AG04449 (cell line): Measurements from ENCODE around the gene DUS3L.

Experiments
- CTCF ChIA-PET: fragments of 350-600 bp; formaldehyde crosslinking; extraction: SDS; loops from one replicate; lab custom pipeline; 2021; ENCODE audit warnings: antibody characterized with exemption; lab: Yijun Ruan, JAX
- POLR2A ChIA-PET: fragments of 400-600, 350-600 bp; formaldehyde crosslinking; extraction: SDS; loops from one replicate; lab custom pipeline; 2020; ENCODE audit warnings: antibody characterized with exemption, inconsistent platforms; lab: Yijun Ruan, JAX
- DNase-seq: peaks from one replicate; pipeline ENCODE4 v3.0.0-alpha.2; 2010; ENCODE audit warnings: low read depth, low spot score
- H3K4me3 ChIP-seq: 2 replicates; pipeline ENCODE4 v1.5.1; 2011; ENCODE audit warnings: low read depth, mild to moderate bottlenecking, control low read depth, low read length
- TF ChIP-seq, protein P1 (sequence below): IDR thresholded peaks from one replicate; pipeline ENCODE4 v1.5.1; 2011; ENCODE audit warnings: mild to moderate bottlenecking, moderate library complexity, low read length, control low read depth, inconsistent platforms; ENCODE audit not compliant: insufficient read depth; ENCODE audit errors: missing control alignments

DUS3L gene

DNA sequence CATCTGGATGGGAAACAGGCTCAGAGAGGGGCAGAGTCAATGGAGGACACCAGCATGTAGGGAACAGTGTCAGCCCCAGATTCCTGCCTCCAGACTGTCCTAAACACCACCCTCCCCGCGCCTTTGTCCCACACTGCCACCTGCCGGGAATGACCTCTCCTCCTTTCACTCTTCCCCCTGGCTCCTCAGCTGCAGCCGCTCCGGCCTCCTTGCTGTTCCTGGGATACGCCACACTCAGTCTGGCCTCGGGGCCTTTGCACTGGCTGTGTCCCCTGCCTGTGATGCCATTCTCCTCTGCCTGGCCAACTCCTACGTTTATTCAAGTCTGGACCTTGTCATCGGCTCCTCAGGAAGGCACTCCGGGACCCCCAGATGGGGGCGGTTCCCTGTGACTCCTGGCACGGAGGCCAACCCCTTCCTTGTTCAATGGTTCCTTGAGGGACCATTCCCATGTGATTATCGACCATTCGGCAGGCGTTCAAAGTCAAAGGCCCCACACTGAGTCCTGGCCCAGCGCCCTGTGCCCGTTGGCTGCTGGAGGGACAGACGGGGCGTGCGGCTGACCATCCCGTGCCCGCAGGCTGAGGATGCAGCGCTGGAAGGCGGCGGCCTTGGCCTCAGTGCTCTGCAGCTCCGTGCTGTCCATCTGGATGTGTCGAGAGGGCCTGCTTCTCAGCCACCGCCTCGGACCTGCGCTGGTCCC lies 32.8 kb upstream of the DUS3L start:
- POLR2A ChIA-PET = no interaction called here
- no peak for DNase-seq
- no peak overlapping the region for H3K4me3 ChIP-seq
- CTCF ChIA-PET = interaction anchor here (0.8 to 5.2 kb wide), 5 partner anchors 13 to 67 kb away, joined by 3 to 20 read pairs (median 5); no protein-coding TSS in a partner anchor
- TF ChIP-seq, protein P1, sequence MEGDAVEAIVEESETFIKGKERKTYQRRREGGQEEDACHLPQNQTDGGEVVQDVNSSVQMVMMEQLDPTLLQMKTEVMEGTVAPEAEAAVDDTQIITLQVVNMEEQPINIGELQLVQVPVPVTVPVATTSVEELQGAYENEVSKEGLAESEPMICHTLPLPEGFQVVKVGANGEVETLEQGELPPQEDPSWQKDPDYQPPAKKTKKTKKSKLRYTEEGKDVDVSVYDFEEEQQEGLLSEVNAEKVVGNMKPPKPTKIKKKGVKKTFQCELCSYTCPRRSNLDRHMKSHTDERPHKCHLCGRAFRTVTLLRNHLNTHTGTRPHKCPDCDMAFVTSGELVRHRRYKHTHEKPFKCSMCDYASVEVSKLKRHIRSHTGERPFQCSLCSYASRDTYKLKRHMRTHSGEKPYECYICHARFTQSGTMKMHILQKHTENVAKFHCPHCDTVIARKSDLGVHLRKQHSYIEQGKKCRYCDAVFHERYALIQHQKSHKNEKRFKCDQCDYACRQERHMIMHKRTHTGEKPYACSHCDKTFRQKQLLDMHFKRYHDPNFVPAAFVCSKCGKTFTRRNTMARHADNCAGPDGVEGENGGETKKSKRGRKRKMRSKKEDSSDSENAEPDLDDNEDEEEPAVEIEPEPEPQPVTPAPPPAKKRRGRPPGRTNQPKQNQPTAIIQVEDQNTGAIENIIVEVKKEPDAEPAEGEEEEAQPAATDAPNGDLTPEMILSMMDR = no peak

GRCh38 chr19:5822181-5822844 lies 31.4 kb upstream of the DUS3L start:
- H3K4me3 ChIP-seq = no peak overlapping the region
- DNase-seq = no peak
- ChIA-PET POLR2A (no interaction called here), CTCF (interaction anchor here (1.4 to 5.2 kb wide), 3 partner anchors 10 to 18 kb away, joined by 4 to 20 read pairs (median 5); no protein-coding TSS in a partner anchor)
- TF ChIP-seq, protein P1 = no peak

DNA sequence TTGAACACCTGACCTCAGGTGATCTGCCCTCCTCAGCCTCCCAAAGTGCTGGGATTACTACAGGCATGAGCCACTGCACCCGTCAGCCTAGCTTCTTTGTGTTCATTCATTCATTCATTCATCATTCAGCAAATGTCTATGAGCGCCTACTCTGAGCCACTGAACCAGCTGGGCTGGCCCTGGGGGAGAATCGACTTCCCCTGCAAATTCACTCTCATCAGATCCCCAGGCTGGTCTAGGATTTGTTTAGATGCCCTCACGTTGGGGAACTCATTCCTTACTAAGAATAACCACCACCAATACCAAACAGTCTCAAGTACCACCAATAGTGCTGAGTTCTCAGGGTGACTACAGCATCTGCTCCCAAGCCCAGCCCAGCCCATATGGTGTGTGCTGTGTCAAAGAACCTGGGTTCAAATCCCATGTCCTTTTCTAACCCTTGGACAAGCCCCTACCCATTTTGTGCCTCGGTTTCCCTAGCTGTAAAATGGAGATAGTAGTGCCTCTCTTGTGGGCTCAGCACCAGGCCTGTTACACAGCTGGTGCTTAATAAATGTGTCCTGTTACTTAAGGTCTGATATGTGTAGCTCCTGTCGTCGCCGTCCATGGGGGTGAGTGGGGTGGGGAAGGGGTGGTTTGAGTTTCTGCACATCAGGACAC lies 30.7 kb upstream of the DUS3L start:
- ChIA-PET CTCF (interaction anchor here (1.4 to 5.2 kb wide), 2 partner anchors 9 to 18 kb away, joined by 4 to 20 read pairs; no protein-coding TSS in a partner anchor), POLR2A (no interaction called here)
- H3K4me3 ChIP-seq = no peak overlapping the region
- DNase-seq = no peak
- TF ChIP-seq, protein P1 = no peak

- H3K4me3 ChIP-seq = no peak overlapping the region
- ChIA-PET CTCF (interaction anchor here (1.4 to 5.2 kb wide), 2 partner anchors 8 to 17 kb away, joined by 4 to 20 read pairs; no protein-coding TSS in a partner anchor), POLR2A (interaction anchor here (0.8 kb wide), 1 partner anchor 8 kb away, joined by 3 read pairs; no protein-coding TSS in a partner anchor)
- DNase-seq = no peak
- TF ChIP-seq, protein P1 = no peak
These were observed 29.8 kb upstream of the DUS3L start for GRCh38 chr19:5820785-5821184.

GRCh38 chr19:5818594-5818993 lies 27.6 kb upstream of the DUS3L start:
- TF ChIP-seq, protein P1 = no peak
- ChIA-PET CTCF (interaction anchor here (5.2 kb wide), 1 partner anchor 15 kb away, joined by 20 read pairs; no protein-coding TSS in a partner anchor), POLR2A (no interaction called here)
- H3K4me3 ChIP-seq = no peak overlapping the region
- no peak for DNase-seq
